Mucosa of descending colon (tissue), 3 donors: ENCODE measurements around the gene HSD17B1. TPM values are rescaled to one million over a fixed set of nuclear protein-coding genes. Genes with fewer than 3 reads are reported as not detected.

Experiments
- ATAC-seq: fragments of 200-7000 bp; cut with Tn5 transposase; one replicate; pipeline ENCODE4 v1.9.1; 2020; ENCODE audit warnings: mild to moderate bottlenecking, moderate library complexity
- DNase-seq, 3 donors: peaks; one replicate each; pipeline ENCODE4 v3.0.0-alpha.2; 2020
- H3K36me3 ChIP-seq: fragments of 200-600 bp; one replicate; pipeline ENCODE4 v1.8.0; 2021; ENCODE audit warnings: low read depth, mild to moderate bottlenecking
- H3K4me1 ChIP-seq: fragments of 200-600 bp; one replicate; pipeline ENCODE4 v1.8.0; 2021; ENCODE audit warnings: low read depth, mild to moderate bottlenecking
- H3K4me3 ChIP-seq: fragments of 200-600 bp; one replicate; pipeline ENCODE4 v1.8.0; 2021; ENCODE audit warnings: mild to moderate bottlenecking
- H3K9me3 ChIP-seq: fragments of 200-600 bp; one replicate; pipeline ENCODE4 v1.8.0; 2021; ENCODE audit warnings: mild to moderate bottlenecking
- intact Hi-C, 2 donors: fragments of 100-400 bp; cut with DNase I in 1 of 2; cut with micrococcal nuclease in 1 of 2; formaldehyde crosslinking; loops; one replicate each; pipeline versions ENCODE4 v1.11.0 to v1.11.1; 2022; cut with DNase I, micrococcal nuclease
- total RNA-seq, 3 donors: library from RNA; stranded (reverse); fragmentation: NEBNext Ultra II Directional in 2 of 3; extraction: Animal tissue kit (Norgen Biotek cat#: 25700) in 2 of 3; gene quantifications; one replicate each; pipeline versions ENCODE4 v1.2.1 to v1.2.4, GENCODE V29; 2021 to 2023
- TF ChIP-seq, protein P1 (sequence below): fragments of 200-600 bp; IDR thresholded peaks from one replicate; pipeline ENCODE4 v1.8.0; 2022; ENCODE audit warnings: antibody characterized with exemption, mild to moderate bottlenecking
- donor health status: DM: no; HTN: no; CAD: no; lungs with moderate emphysema.
- donor health status: DM: no; HTN: no; CAD: no.
- donor health status: DM: no; HTN: yes; CAD: no.

HSD17B1 gene
- total RNA-seq, 3 donors from 2014 or later: 1.5 to 2.5 (median 1.7) TPM

DNA sequence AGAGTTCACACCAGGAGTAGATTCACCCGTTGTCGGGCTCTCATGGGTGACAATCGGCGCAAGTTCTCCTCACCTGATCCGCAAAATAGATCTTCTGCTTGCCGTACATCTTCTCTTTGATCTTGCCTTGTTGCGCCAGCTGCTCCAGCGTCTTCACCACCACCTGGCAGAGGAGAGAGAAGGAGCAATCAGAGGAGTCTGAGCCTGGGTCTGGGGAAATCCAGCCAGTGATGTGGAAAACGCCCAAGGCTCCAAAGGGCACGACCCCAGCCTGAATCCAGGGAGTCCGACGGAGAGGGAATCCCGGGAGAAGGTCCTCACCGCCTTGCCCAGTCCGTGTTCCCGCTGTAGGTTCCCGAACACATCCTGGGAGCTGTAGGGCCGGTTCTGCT, 24.4 kb downstream of the HSD17B1 start:
- ATAC-seq (peak; percentile 24), DNase-seq (no peak)
- intact Hi-C loops: loop anchor here in 1 of 2 donors (10.0 kb wide), 1 partner anchor 98 kb away; the partner anchor contains the start of gene PLEKHH3
- H3K9me3 ChIP-seq: no peaks in the 10 kb centered on the region
- peak overlapping the region; percentile 53 for H3K4me3 ChIP-seq
- TF ChIP-seq, protein P1, sequence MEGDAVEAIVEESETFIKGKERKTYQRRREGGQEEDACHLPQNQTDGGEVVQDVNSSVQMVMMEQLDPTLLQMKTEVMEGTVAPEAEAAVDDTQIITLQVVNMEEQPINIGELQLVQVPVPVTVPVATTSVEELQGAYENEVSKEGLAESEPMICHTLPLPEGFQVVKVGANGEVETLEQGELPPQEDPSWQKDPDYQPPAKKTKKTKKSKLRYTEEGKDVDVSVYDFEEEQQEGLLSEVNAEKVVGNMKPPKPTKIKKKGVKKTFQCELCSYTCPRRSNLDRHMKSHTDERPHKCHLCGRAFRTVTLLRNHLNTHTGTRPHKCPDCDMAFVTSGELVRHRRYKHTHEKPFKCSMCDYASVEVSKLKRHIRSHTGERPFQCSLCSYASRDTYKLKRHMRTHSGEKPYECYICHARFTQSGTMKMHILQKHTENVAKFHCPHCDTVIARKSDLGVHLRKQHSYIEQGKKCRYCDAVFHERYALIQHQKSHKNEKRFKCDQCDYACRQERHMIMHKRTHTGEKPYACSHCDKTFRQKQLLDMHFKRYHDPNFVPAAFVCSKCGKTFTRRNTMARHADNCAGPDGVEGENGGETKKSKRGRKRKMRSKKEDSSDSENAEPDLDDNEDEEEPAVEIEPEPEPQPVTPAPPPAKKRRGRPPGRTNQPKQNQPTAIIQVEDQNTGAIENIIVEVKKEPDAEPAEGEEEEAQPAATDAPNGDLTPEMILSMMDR: no peak
- H3K36me3 ChIP-seq: peaks cover 15% of the 10 kb centered on the region
- H3K4me1 ChIP-seq: peaks cover 17% of the 10 kb centered on the region

DNA sequence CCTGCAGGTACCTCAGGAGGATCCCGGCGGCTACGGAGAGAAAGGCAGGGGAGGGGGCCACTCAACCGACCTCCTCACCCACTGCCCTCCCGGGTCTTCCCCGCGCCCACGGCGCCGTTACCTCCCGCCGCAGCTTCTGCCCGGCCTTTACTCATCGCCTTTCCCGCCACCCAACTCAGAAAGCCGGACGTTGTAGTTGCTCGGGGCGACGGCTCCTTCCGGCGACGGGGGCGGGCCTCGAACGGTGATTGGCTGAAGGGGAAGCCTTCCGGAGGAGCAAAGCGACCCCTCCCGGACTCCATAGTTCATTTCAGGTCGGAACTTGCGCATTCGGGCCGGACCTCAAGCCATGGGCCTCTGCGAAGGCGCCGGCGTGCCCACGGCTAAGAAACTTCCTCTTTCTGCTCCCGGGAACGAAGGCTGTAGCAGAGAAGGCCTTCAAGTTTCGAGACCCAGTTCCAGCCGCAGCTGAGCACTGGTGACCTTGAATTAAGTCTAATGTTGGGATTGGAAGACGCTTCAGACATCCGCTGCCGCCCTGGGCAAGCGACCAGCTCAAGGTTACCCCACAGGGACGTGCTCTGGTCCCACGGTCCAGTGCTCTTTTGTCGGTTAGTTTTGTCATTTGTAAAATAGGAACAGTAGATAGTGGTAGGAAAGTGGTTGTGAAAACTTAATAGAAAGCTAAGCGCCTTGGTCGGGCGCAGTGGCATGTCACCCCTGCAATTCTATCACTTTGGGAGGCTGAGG, 25.0 kb downstream of the HSD17B1 start, which contains the start of gene PSMC3IP:
Gene PSMC3IP (minus strand): TSS at position 198 of the 750 bp plus-strand sequence. CDS start 43 bp downstream, at position 155.
- DNase-seq (peak; percentile 96 to 97 (median 97)), ATAC-seq (peak; percentile 96)
- H3K36me3 ChIP-seq: peaks cover 11% of the 10 kb centered on the region
- H3K4me1 ChIP-seq: peaks cover 17% of the 10 kb centered on the region
- intact Hi-C loops: loop anchor here in 1 of 2 donors (10.0 kb wide), 1 partner anchor 97 kb away; the partner anchor contains the start of gene PLEKHH3
- H3K4me3 ChIP-seq: peak within 1 kb of the TSS; percentile 53
- TF ChIP-seq, protein P1: peak; percentile 41
- H3K9me3 ChIP-seq: no peaks in the 10 kb centered on the region

DNA sequence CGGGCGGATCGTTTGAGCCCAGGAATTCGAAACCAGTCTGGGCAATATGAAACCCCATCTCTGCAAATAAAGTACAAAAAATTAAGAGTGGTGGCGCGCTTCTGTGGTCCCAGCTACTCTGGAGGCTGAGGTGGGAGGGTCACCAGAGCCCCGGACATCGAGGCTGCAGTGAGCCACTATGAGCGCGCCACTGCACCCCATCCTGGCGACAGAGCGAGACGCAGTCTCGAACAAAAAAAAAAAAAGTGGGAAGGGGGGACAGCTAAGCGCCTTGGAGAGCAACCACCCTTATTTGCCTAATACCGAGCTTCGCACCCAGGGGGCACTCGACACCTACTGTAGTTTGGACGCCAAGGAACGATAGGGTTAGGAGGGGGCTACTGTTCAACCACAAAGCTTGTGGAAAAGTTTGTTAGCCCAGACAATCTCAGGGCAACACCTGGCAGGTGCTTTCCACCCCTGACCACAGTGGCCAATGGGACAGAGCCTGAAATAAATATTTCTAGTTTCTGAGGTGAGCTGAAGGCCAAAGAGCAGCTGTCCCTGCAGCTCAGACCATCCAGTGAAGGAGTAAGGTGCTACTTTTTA, 25.7 kb downstream of the HSD17B1 start:
- intact Hi-C loops: loop anchor here in 1 of 2 donors (10.0 kb wide), 1 partner anchor 96 kb away; the partner anchor contains the start of gene PLEKHH3
- peak; percentile 72 for ATAC-seq
- peak overlapping the region; percentile 53 for H3K4me3 ChIP-seq
- H3K4me1 ChIP-seq: peaks cover 17% of the 10 kb centered on the region
- peaks cover 5% of the 10 kb centered on the region for H3K36me3 ChIP-seq
- H3K9me3 ChIP-seq: no peaks in the 10 kb centered on the region
- TF ChIP-seq, protein P1: peak; percentile 29
- DNase-seq: peak; percentile 79 to 92 (median 88)

DNA sequence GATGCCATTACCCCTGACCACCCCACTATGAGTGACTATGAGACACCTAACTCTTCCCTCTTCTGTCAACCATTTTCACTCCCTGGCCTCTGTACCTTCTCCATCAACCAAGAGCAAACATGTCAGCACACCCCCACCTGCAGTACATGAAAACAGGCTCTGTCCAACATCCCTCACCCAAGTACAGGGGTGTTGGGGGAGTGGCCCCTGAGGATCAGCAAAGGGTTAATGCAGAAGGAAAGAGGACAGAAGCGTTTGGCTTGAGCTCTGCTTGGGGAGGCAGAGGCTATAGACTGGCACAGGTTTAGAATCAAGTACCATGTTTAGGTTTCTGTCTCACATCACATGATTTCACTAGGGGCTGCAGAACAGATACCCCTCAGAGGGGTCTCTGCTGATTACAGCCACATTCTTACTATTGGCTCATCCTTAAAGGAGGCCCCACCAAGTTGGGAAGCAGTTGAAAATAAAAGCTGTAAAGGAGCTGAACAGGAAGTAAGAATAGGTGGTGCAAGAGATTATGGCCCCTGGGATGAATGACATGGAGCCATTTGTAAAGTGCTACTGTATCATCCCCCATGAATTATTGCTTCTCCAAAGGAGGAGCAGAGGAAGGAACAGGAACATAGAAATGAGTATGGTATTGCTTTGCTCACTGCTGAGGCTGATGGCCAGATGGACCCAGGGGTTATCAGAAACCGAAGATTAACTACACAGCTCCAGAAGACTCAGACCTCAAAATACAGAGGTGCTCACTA, 27.2 kb downstream of the HSD17B1 start:
- Histone ChIP-seq H3K36me3 (no peaks in the 10 kb centered on the region), H3K4me3 (no peak overlapping the region), H3K9me3 (no peaks in the 10 kb centered on the region), H3K4me1 (peaks cover 17% of the 10 kb centered on the region)
- no peak for DNase-seq
- ATAC-seq: no peak
- TF ChIP-seq, protein P1: no peak
- intact Hi-C loops: loop anchor here in 1 of 2 donors (10.0 kb wide), 1 partner anchor 95 kb away; the partner anchor contains the start of gene PLEKHH3

DNA sequence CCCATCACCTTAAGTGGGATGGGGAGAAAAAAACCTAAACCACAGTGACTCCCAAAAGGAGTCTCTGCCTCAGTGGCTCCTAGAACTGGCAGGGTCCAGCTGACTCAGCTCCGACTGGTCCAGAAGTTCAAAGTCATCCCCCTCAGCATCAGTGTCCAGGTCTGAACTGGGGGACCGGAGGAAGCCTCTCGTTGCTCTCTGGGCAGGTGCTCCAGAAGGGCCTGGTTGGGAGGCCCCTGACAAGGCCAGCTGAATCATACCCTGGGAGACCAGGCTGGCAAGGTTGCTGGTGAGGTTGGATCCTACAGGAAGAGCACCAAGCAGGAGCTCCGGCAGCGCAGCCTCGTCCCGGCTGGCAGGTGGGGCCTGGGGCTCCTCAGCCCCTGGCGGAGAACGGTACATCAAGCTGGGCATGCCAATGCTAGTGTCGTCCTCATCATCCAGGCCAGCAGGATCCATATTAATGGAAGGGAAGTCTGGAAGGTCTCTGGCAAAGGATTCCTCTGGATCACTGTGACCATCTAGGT, 29.1 kb downstream of the HSD17B1 start:
- DNase-seq (no peak), ATAC-seq (no peak)
- Histone ChIP-seq H3K9me3 (no peaks in the 10 kb centered on the region), H3K4me1 (peaks cover 14% of the 10 kb centered on the region), H3K4me3 (no peak overlapping the region), H3K36me3 (no peaks in the 10 kb centered on the region)
- TF ChIP-seq, protein P1: no peak
- intact Hi-C loops: no loop called here
